ENCODE results near the gene TTI1. TPM values are rescaled to one million over a fixed set of nuclear protein-coding genes. Genes with fewer than 3 reads are reported as not detected.

TTI1 gene
- total RNA-seq, 1 donor from 2014 or later, result 10.6 TPM

DNA sequence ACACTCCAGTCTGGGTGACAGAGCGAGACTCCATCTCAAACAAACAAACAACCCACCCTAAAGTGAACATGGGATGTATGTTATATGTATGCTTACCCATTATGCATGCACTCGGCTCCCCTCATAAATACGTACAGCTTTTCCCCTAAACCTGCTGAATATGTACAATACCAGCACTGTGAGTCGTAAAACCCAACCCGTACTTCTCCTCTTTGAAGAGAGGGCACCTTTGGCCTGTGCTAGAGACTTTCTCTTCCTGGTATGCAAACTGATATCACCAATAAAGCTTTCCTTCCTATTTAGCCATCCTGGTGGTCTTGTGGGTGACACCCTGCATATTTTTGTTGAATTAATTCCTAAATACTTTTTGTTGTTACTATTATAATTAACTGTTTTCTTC is 79.1 kb downstream of the TTI1 start:
- no peak overlapping the region for H3K4me3 Mint-ChIP-seq (ENCODE audit: unreplicated experiment)
- TF ChIP-seq, protein P1, sequence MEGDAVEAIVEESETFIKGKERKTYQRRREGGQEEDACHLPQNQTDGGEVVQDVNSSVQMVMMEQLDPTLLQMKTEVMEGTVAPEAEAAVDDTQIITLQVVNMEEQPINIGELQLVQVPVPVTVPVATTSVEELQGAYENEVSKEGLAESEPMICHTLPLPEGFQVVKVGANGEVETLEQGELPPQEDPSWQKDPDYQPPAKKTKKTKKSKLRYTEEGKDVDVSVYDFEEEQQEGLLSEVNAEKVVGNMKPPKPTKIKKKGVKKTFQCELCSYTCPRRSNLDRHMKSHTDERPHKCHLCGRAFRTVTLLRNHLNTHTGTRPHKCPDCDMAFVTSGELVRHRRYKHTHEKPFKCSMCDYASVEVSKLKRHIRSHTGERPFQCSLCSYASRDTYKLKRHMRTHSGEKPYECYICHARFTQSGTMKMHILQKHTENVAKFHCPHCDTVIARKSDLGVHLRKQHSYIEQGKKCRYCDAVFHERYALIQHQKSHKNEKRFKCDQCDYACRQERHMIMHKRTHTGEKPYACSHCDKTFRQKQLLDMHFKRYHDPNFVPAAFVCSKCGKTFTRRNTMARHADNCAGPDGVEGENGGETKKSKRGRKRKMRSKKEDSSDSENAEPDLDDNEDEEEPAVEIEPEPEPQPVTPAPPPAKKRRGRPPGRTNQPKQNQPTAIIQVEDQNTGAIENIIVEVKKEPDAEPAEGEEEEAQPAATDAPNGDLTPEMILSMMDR (IDR thresholded peaks at IDR 0.05), result no peak
- H3K9me3 Mint-ChIP-seq (ENCODE audit: low read depth), result peaks cover 6% of the 10 kb centered on the region
- H3K27ac Mint-ChIP-seq (ENCODE audit: unreplicated experiment), result no peak overlapping the region
- no peak for DNase-seq (ENCODE audit: low spot score)
- no peaks in the 10 kb centered on the region for H3K27me3 Mint-ChIP-seq (ENCODE audit: low read depth)
- H3K4me1 Mint-ChIP-seq (ENCODE audit: low read depth), result peaks cover 10% of the 10 kb centered on the region
- peaks cover 4% of the 10 kb centered on the region for H3K36me3 Mint-ChIP-seq (ENCODE audit: low read depth)

DNA sequence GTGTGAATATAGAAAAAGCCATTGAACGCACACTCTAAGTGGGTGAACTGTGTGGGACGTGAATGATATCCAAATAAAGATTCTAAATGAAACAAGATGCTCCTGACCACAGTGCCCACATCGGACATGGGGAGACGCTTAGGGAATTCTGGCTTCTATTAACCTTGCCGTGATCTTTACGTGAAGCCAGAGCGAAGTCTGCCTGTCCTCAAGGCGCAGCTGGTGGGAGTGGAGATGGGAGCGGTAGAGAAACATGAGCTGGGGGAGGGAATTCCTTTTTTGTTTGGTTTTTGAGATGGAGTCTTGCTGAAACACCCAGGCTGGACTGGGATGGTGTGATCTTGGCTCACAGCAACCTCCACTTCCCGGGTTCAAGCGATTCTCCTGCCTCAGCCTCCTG is 84.3 kb downstream of the TTI1 start:
- TF ChIP-seq, protein P1 (IDR thresholded peaks at IDR 0.05), result no peak
- Mint-ChIP-seq H3K4me1 (ENCODE audit: low read depth) (no peaks in the 10 kb centered on the region), H3K27ac (ENCODE audit: unreplicated experiment) (no peak overlapping the region), H3K27me3 (ENCODE audit: low read depth) (no peaks in the 10 kb centered on the region), H3K36me3 (ENCODE audit: low read depth) (peaks cover 8% of the 10 kb centered on the region), H3K9me3 (ENCODE audit: low read depth) (peaks cover 22% of the 10 kb centered on the region), H3K4me3 (ENCODE audit: unreplicated experiment) (no peak overlapping the region)
- DNase-seq (ENCODE audit: low spot score), result no peak

DNA sequence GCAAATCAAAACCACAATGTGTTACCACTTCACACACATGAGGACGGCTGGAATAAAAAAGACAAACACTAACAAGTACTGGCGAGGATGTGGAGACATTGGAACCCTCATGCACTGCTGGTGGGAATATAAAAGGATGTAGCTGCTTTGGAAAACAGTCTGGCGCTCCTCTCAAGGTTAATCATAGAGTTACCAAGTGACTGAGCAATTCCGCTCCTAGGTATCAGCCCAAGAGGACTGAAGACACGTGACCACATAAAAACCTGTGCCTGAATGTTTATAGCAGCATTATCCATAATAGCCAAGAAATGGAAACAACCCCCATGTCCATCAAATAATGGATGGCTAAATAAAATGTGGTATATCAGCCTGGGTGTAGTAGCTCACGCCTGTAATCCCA is 85.3 kb downstream of the TTI1 start:
- TF ChIP-seq, protein P1 (IDR thresholded peaks at IDR 0.05), result no peak
- peaks cover 22% of the 10 kb centered on the region for H3K9me3 Mint-ChIP-seq (ENCODE audit: low read depth)
- no peaks in the 10 kb centered on the region for H3K27me3 Mint-ChIP-seq (ENCODE audit: low read depth)
- H3K36me3 Mint-ChIP-seq (ENCODE audit: low read depth), result peaks cover 8% of the 10 kb centered on the region
- H3K4me3 Mint-ChIP-seq (ENCODE audit: unreplicated experiment), result no peak overlapping the region
- no peak for DNase-seq (ENCODE audit: low spot score)
- no peaks in the 10 kb centered on the region for H3K4me1 Mint-ChIP-seq (ENCODE audit: low read depth)
- H3K27ac Mint-ChIP-seq (ENCODE audit: unreplicated experiment), result no peak overlapping the region

DNA sequence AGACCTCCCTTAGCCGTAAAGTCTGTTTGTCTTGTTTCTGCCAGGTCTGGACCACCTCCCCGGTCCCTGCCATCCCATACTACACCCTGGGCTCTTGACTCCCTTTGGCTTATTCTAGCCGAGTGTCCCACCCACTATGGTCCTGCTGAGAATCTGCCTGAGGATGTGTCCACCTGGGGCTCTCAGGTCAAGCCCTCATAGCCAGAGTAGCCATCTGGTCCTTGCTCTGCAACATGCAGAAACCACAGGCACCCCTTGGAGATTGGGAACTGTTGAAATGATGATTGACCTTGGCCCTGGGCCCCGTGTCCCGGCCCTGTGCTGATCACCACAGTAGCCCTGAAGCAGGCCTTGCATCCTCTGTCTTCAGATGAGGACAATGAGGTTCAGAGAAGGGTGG is 86.3 kb downstream of the TTI1 start:
- peaks cover 11% of the 10 kb centered on the region for H3K36me3 Mint-ChIP-seq (ENCODE audit: low read depth)
- H3K4me1 Mint-ChIP-seq (ENCODE audit: low read depth), result no peaks in the 10 kb centered on the region
- H3K27me3 Mint-ChIP-seq (ENCODE audit: low read depth), result no peaks in the 10 kb centered on the region
- TF ChIP-seq, protein P1 (IDR thresholded peaks at IDR 0.05), result no peak
- peaks cover 22% of the 10 kb centered on the region for H3K9me3 Mint-ChIP-seq (ENCODE audit: low read depth)
- H3K27ac Mint-ChIP-seq (ENCODE audit: unreplicated experiment), result no peak overlapping the region
- no peak overlapping the region for H3K4me3 Mint-ChIP-seq (ENCODE audit: unreplicated experiment)
- no peak for DNase-seq (ENCODE audit: low spot score)

DNA sequence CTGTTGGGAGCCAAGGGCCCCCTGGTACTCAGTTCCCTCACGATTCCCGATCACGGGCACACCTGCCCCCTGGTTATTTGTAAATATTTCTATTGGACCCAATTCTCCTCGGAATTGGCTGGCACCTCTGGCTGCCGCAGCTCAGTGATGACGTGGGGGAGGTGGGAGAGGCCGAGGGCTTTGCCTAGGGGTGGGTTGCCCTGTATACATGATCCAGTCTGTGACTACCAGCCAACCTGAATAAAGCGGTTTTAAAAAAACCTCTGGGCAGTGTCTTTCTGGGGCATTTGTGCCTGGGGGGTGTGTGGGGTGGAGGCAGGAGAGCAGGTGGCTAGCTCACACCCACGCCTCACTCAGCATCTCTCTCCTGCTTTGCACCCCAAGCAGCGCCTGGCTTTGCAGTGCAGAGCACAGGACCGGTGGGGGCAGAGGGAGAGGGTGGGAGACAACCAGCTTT is 88.1 kb downstream of the TTI1 start:
- Mint-ChIP-seq H3K36me3 (ENCODE audit: low read depth) (peaks cover 7% of the 10 kb centered on the region), H3K4me1 (ENCODE audit: low read depth) (no peaks in the 10 kb centered on the region), H3K27me3 (ENCODE audit: low read depth) (no peaks in the 10 kb centered on the region), H3K27ac (ENCODE audit: unreplicated experiment) (no peak overlapping the region), H3K9me3 (ENCODE audit: low read depth) (peaks cover 15% of the 10 kb centered on the region), H3K4me3 (ENCODE audit: unreplicated experiment) (no peak overlapping the region)
- DNase-seq (ENCODE audit: low spot score), result no peak
- TF ChIP-seq, protein P1 (IDR thresholded peaks at IDR 0.05), result no peak

Measured in chondrocyte (in vitro differentiated cells).